ENCODE results near the gene GRIN2A.
"Not testable (repeated sequence)": the region's sequence is repeated elsewhere in the genome, so short reads cannot be mapped to it uniquely, and the experiment has no call there.

The GRIN2A gene

GRCh38 chr16:9900576-9900975 is 281.7 kb downstream of the GRIN2A start:
- no peaks in the 10 kb centered on the region for H3K9me3 ChIP-seq (ENCODE audit: low read depth, low read length)
- no peak overlapping the region for H3K27ac ChIP-seq
- no peak overlapping the region for H3K9ac ChIP-seq (ENCODE audit: insufficient read length)
- H3K4me3 ChIP-seq = no peak overlapping the region
- H3K36me3 ChIP-seq (ENCODE audit: insufficient read depth, low read length) = no peaks in the 10 kb centered on the region
- TF ChIP-seq FOXP2 (optimal IDR thresholded peaks at IDR 0.05; ENCODE audit: control extremely low read depth, extremely low read length, insufficient read depth) (no peak), EZH2 (IDR thresholded peaks at IDR 0.05) (no peak), POLR2AphosphoS5 (IDR thresholded peaks at IDR 0.05; ENCODE audit: borderline replicate concordance, low read depth, low read length) (no peak)
- DNase-seq (ENCODE audit: low read depth, low spot score) = no peak

- Histone ChIP-seq H3K27ac (no peak overlapping the region), H3K4me3 (no peak overlapping the region), H3K9ac (ENCODE audit: insufficient read length) (no peak overlapping the region), H3K9me3 (ENCODE audit: low read depth, low read length) (no peaks in the 10 kb centered on the region), H3K36me3 (ENCODE audit: insufficient read depth, low read length) (no peaks in the 10 kb centered on the region)
- TF ChIP-seq EZH2 (IDR thresholded peaks at IDR 0.05) = no peak
- no peak for TF ChIP-seq FOXP2 (optimal IDR thresholded peaks at IDR 0.05; ENCODE audit: control extremely low read depth, extremely low read length, insufficient read depth)
- TF ChIP-seq POLR2AphosphoS5 (IDR thresholded peaks at IDR 0.05; ENCODE audit: borderline replicate concordance, low read depth, low read length) = no peak
- no peak for DNase-seq (ENCODE audit: low read depth, low spot score)
Measured at GRCh38 chr16:9898555-9898954, 283.7 kb downstream of the GRIN2A start.

- Histone ChIP-seq H3K27ac (no peak overlapping the region), H3K36me3 (ENCODE audit: insufficient read depth, low read length) (no peaks in the 10 kb centered on the region), H3K9me3 (ENCODE audit: low read depth, low read length) (no peaks in the 10 kb centered on the region), H3K4me3 (no peak overlapping the region), H3K9ac (ENCODE audit: insufficient read length) (no peak overlapping the region)
- no peak for DNase-seq (ENCODE audit: low read depth, low spot score)
- no peak for TF ChIP-seq FOXP2 (optimal IDR thresholded peaks at IDR 0.05; ENCODE audit: control extremely low read depth, extremely low read length, insufficient read depth)
- TF ChIP-seq EZH2 (IDR thresholded peaks at IDR 0.05) = no peak
- no peak for TF ChIP-seq POLR2AphosphoS5 (IDR thresholded peaks at IDR 0.05; ENCODE audit: borderline replicate concordance, low read depth, low read length)
Measured at GRCh38 chr16:9898124-9898523, 284.1 kb downstream of the GRIN2A start.

GRCh38 chr16:9895817-9896216 is 286.4 kb downstream of the GRIN2A start:
- no peak for TF ChIP-seq FOXP2 (optimal IDR thresholded peaks at IDR 0.05; ENCODE audit: control extremely low read depth, extremely low read length, insufficient read depth)
- no peak for TF ChIP-seq EZH2 (IDR thresholded peaks at IDR 0.05)
- TF ChIP-seq POLR2AphosphoS5 (IDR thresholded peaks at IDR 0.05; ENCODE audit: borderline replicate concordance, low read depth, low read length) = no peak
- Histone ChIP-seq H3K36me3 (ENCODE audit: insufficient read depth, low read length) (no peaks in the 10 kb centered on the region), H3K4me3 (no peak overlapping the region)

GRCh38 chr16:9885876-9886275 is 296.4 kb downstream of the GRIN2A start:
- no peaks in the 10 kb centered on the region for H3K9me3 ChIP-seq (ENCODE audit: low read depth, low read length)
- no peak overlapping the region for H3K9ac ChIP-seq (ENCODE audit: insufficient read length)
- no peak overlapping the region for H3K4me3 ChIP-seq
- no peaks in the 10 kb centered on the region for H3K36me3 ChIP-seq (ENCODE audit: insufficient read depth, low read length)
- no peak overlapping the region for H3K27ac ChIP-seq
- TF ChIP-seq POLR2AphosphoS5 (IDR thresholded peaks at IDR 0.05; ENCODE audit: borderline replicate concordance, low read depth, low read length) = no peak
- TF ChIP-seq FOXP2 (optimal IDR thresholded peaks at IDR 0.05; ENCODE audit: control extremely low read depth, extremely low read length, insufficient read depth) = no peak
- TF ChIP-seq EZH2 (IDR thresholded peaks at IDR 0.05) = no peak
- no peak for DNase-seq (ENCODE audit: low read depth, low spot score)

More at GRCh38 chr16:9895817-9896216, 286.4 kb downstream of the GRIN2A start:
- Histone ChIP-seq H3K9ac (ENCODE audit: insufficient read length) (no peak overlapping the region), H3K9me3 (ENCODE audit: low read depth, low read length) (no peaks in the 10 kb centered on the region), H3K27ac (no peak overlapping the region)
- DNase-seq (ENCODE audit: low read depth, low spot score) = no peak

- TF ChIP-seq EZH2 (IDR thresholded peaks at IDR 0.05) (no peak), FOXP2 (optimal IDR thresholded peaks at IDR 0.05; ENCODE audit: control extremely low read depth, extremely low read length, insufficient read depth) (no peak), POLR2AphosphoS5 (IDR thresholded peaks at IDR 0.05; ENCODE audit: borderline replicate concordance, low read depth, low read length) (no peak)
- DNase-seq (ENCODE audit: low read depth, low spot score) = no peak
- H3K9me3 ChIP-seq (ENCODE audit: low read depth, low read length) = no peaks in the 10 kb centered on the region
- H3K4me3 ChIP-seq = no peak overlapping the region
- H3K27ac ChIP-seq = no peak overlapping the region
- H3K36me3 ChIP-seq (ENCODE audit: insufficient read depth, low read length) = no peaks in the 10 kb centered on the region
- no peak overlapping the region for H3K9ac ChIP-seq (ENCODE audit: insufficient read length)
Measured at GRCh38 chr16:9885467-9885866, 296.8 kb downstream of the GRIN2A start.

GRCh38 chr16:9875981-9876380 is 306.2 kb downstream of the GRIN2A start:
- not testable (repeated sequence) for H3K36me3 ChIP-seq (ENCODE audit: insufficient read depth, low read length); H3K9ac ChIP-seq (ENCODE audit: insufficient read length); DNase-seq (ENCODE audit: low read depth, low spot score); H3K27ac ChIP-seq; H3K9me3 ChIP-seq (ENCODE audit: low read depth, low read length); H3K4me3 ChIP-seq

GRCh38 chr16:9874219-9874618 is 308.0 kb downstream of the GRIN2A start:
- Histone ChIP-seq H3K27ac (no peak overlapping the region), H3K4me3 (no peak overlapping the region), H3K9me3 (ENCODE audit: low read depth, low read length) (no peaks in the 10 kb centered on the region), H3K9ac (ENCODE audit: insufficient read length) (no peak overlapping the region), H3K36me3 (ENCODE audit: insufficient read depth, low read length) (no peaks in the 10 kb centered on the region)
- no peak for TF ChIP-seq EZH2 (IDR thresholded peaks at IDR 0.05)
- no peak for TF ChIP-seq POLR2AphosphoS5 (IDR thresholded peaks at IDR 0.05; ENCODE audit: borderline replicate concordance, low read depth, low read length)
- no peak for TF ChIP-seq FOXP2 (optimal IDR thresholded peaks at IDR 0.05; ENCODE audit: control extremely low read depth, extremely low read length, insufficient read depth)
- DNase-seq (ENCODE audit: low read depth, low spot score) = no peak

- Histone ChIP-seq H3K9me3 (ENCODE audit: low read depth, low read length) (no peaks in the 10 kb centered on the region), H3K27ac (no peak overlapping the region), H3K4me3 (no peak overlapping the region), H3K9ac (ENCODE audit: insufficient read length) (no peak overlapping the region), H3K36me3 (ENCODE audit: insufficient read depth, low read length) (no peaks in the 10 kb centered on the region)
- DNase-seq (ENCODE audit: low read depth, low spot score) = no peak
- no peak for TF ChIP-seq EZH2 (IDR thresholded peaks at IDR 0.05)
- TF ChIP-seq FOXP2 (optimal IDR thresholded peaks at IDR 0.05; ENCODE audit: control extremely low read depth, extremely low read length, insufficient read depth) = no peak
- no peak for TF ChIP-seq POLR2AphosphoS5 (IDR thresholded peaks at IDR 0.05; ENCODE audit: borderline replicate concordance, low read depth, low read length)
Measured at GRCh38 chr16:9870962-9871361, 311.3 kb downstream of the GRIN2A start.

Data from SK-N-MC (cell line).